ENCODE data around the gene MEGF11. TPM values are rescaled to one million over a fixed set of nuclear protein-coding genes. Genes with fewer than 3 reads are reported as not detected.

The MEGF11 gene
- total RNA-seq, 1 experiment from 2014 or later = 0.34 TPM

DNA sequence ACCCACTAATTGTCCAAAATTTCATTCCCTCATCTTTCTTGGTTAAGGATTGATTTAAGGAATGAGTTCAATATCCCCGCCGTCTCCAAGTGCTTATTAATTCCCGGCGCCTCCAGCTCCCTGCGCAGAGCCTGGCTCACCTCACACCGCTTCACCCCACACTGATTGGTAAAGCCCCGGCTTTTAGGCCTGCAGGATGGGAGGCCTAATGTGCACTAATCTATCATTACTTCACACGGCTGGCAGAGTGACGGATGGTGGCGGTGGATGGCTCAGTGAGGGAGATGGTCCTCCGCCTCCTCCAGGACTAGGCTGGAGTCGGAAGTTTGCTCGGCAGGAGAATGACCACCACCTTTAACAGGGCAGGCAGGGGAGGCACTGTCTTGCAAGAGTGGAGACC, 81.7 kb downstream of the MEGF11 start:
- DNase-seq (ENCODE audit: low read depth) = no peak

DNA sequence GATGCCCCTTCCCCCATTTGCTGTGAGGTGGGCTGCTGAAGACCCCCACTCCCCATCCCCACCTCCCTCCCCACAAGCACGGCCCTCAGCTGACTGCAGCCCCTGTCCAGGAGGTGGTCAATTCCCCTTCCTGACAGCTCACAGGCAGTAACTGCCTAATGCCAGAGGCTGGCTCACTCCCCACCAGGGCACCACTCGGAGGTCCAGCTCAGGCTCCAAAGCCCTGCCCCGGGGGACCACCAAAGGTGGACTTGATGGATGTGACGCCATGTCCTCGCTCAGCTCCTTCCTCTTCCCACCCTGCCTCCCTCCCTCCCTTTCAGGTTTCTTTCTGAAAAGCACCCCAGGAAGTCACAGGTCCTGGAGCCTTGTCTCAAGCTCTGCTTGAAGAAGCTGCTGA, 82.8 kb downstream of the MEGF11 start:
- DNase-seq (ENCODE audit: low read depth) = no peak

DNA sequence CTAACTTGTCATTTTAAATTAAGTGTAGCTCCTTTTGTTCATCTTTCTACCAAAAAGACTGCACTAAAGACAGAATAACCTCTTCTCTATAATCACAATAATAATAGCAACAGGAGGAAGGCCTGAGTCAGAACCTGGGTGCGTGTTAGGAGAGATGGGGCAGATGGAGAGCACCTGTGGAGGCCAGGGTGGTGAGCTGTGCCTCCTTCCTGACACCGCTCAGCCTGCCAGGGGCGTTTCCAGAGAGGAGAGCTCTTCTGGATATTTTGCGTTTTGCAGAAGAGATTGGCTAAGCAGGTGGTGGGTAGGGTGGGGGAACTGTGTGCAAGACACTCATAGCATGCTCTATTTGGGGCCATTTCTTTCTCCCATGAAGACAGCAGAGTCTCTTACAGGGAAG, 83.5 kb downstream of the MEGF11 start:
- no peak for DNase-seq (ENCODE audit: low read depth)

DNA sequence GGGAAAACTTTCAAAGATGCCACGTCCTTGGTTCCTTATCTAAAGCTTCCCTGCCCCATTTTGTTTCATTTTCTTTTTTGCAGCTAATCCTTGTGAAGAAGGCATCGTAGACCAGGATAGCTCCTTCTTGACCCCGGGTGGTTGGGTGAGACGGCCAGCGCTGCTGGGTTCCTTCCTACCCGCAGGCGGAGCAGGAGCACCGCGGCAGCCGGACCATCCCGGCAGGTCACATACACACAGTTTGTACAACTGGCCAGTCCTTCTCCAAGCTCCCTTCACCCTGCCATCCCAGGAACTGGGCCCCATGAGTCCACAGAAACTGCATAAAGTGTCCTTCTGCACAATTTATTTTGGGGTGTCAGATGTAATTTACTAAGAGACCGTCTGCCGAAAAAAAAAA, 83.9 kb downstream of the MEGF11 start:
- no peak for DNase-seq (ENCODE audit: low read depth)

DNA sequence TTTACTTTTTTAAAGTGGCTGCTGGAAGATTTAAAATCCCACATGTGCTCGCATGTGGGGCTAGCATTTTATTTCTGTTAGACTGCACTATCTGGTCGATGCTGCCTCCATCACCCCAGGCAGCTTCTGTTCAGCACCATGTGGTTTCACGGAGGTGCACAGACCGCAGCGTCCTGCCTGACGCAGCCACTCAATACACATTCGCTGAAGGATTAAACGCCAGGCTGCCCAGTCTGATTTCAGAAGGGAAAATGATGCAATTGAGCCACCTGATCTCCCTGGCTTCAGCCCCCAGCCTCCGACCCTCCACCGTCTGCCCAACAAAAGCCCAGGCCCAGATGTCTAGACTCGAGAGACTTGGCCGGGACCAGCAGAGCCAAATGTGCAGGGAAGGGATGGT, 84.5 kb downstream of the MEGF11 start:
- peak; percentile 57 for DNase-seq (ENCODE audit: low read depth)

DNA sequence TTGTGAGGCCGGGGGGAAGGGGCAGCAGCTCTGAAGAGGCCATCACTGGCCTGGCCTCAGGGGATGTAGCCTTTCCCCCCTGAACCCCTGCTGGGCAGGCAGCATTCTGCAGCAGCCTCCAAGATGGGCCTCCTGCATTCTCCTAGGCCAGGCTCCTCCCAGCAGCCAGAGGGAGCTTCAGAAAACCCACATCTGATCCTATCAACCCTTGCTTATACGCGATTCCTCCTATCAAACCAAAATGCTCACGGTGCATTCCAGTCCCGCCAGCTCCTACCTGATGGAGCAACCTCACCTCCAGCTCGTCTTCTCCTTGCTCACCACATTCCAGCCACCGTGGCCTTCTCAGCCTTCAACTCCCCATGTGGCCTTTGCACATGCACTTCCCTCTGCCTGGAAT, 85.7 kb downstream of the MEGF11 start:
- no peak for DNase-seq (ENCODE audit: low read depth)

DNA sequence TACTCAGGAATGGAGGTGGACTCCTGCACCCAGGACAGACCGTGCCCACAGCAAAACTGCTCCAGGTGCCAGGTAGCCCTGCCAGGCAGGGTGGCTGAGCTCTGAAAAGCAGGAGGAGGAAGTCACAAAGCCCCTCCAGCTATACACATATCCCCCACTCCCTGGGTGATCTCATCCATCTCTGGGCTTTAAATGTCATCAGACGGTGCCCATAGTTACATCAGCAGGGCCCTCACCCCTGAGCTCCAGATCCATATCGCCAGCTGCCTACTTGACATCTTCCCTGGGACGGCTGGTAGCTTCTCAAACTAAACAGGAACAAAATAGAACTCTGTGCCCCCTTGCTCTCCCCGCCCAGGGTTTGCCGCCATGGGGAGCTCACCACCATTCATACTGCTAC, 87.7 kb downstream of the MEGF11 start:
- no peak for DNase-seq (ENCODE audit: low read depth)

DNA sequence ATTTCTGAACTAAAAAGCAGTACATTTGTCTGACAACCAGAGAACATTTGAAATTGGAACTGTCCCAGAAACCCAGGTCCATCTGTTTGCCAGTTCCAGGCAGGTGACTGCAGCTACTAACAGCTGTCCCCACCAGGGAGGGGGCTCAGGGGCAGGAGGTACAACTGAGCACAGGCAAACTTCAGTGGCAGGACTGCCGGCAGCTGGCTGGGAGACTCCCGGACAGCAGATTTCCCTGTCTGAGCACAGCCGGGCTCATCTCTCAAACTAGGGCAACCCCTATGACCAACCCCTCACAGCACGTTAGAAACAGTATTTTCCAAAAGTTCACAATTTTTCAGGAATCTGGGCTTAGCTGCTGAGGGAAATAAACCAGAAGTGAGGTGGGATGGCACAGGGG, 88.8 kb downstream of the MEGF11 start:
- no peak for DNase-seq (ENCODE audit: low read depth)

DNA sequence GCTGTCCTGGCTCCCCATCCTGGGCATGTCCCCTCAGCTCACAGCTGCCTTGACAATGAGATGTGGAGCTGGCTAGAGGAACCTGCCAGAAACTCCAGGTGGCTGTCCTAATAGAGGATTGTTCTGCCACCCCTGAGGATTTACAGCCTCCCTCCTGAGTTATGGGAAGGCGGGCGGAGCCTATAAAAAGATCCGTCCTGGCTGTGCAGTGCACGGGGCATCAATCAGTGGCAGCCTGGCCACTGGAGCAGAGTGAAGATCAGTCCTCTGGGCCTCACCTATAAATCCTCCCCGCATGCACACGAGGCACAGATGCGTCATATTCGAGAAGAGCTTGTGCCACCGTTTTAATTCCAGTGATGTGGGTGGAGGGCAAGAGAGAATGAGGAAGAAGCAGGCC, 90.0 kb downstream of the MEGF11 start:
- no peak for DNase-seq (ENCODE audit: low read depth)

DNA sequence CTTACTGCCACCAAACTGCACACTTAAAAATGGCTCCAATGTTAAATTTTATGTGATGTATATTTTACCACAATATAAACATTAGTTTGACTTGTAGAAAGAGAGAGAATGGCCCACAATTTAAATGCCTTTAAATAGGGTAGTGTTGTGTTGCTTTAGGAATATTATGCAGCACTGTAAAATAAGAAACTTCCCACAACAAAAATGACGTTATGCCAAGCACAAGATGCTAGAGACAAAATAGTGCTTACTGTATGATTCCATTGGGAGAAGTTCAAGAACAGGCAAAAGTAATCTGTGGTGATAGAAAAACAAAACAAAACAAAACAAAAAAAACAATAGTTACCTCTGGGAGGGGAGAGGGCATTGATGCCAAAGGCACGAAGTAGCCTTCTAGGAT, 91.3 kb downstream of the MEGF11 start:
- no peak for DNase-seq (ENCODE audit: low read depth)

DNA sequence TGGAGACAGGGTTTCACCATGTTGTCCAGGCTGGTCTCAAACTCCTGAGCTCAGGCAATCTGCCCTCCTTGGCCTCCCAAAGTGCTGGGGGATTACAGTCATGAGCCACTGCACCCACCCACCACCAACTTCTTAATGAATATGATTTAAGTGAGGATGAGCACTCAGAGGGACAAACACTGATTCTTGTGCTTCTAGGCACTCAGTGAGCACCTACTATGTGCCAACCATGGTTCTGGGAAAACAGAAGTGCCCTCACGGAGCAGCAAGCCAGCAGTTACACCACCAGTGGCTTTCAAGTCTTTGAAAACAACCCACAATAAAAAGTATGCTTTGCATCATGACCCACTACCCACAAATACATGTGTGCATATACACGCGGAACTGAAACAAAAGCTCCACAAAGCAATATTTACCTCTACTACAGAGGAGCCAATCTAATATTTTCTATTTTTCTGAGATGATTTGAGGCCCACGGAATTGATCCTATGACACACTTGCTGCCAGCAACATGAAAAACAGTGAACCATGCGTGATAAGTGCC, 91.9 kb downstream of the MEGF11 start:
- no peak for DNase-seq (ENCODE audit: low read depth)

DNA sequence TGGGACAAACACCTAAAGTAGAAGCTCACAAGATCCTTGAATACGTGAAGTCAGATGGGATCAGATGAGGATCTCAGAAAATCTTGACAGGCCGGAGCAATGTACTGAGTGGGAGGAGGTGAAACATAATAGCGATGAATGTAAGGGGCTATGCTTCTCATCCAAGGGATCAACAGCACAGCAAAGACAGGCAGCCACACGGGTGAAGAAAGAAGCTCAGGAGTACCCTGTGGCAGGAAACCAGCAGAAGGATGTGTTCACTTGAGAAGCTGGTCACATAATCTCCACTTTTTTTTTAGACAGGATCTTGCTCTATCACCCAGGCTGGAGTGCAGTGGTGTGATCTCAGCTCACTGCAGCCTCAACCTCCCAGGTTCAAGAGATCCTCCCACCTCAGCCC, 92.4 kb downstream of the MEGF11 start:
- DNase-seq (ENCODE audit: low read depth) = no peak

DNA sequence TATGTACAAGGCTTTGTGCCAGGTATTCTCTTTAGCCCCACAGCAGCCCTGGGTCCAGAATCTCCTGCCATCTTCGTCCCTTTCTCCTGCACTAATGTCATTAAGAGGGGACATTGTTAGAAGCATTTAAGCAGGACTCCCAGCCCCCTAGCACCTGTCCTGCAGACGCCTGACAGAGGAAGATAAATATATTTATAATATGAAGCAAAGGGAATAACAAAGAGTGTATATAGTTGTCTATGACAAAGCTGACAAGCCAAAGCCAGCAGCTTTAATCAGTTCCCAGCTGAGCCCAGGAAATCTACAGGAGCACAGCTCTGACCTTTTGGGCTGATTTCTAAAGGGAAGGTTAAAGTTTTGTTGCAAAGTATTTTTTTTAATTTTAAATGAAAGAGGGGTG, 96.0 kb downstream of the MEGF11 start:
- DNase-seq (ENCODE audit: low read depth) = no peak

DNA sequence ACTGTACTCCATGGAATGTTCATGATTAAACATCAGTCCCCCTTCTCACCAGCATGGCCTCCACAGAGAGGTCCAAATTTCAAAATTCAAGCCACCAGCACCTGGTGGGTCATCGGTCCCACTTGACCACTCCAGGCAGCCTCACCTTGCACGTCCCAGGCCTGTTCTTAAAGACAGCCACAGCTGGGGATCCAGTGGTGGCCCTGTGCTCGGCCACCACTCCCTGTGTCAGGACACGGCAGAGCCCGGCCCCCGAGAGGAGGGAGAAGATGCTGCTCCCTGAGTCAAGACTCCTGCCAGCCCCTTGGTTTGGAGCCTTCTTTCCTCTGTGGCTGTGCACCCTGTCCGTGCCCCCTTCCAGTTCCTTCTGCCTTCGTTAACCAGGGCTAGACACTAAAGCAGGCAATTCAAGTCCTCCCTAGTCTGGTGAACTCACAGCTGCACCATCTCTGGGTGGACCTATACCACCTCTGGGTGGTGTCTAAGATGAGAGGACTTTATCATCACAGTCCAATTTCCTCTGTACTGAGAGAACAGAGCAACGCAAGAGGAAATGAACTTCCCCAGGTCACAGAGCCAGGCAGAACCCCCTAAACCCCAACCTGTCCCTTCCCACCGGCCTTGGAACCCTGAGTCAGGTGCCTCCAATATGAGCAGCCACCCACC, 97.1 kb downstream of the MEGF11 start:
- no peak for DNase-seq (ENCODE audit: low read depth)

DNA sequence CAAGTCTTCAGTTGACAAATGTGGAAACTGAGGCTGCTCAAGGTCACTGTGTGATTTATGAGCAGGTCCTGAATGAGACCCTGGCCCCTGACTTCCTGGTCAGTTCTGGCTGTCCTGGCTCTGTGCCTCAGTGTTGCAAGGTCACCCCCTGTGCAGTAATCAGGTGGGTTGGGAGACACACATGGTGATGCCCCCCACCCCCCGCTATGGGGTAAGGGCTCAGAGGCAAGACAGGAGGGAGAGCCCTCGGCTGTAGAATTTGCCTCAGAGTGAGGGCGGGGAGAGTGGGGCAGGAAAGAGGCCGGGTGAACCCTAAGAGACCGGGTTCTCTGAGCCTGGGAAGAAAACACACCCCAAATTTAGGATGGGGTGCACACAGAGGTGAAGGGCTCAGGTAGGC, 98.5 kb downstream of the MEGF11 start:
- DNase-seq (ENCODE audit: low read depth) = no peak

DNA sequence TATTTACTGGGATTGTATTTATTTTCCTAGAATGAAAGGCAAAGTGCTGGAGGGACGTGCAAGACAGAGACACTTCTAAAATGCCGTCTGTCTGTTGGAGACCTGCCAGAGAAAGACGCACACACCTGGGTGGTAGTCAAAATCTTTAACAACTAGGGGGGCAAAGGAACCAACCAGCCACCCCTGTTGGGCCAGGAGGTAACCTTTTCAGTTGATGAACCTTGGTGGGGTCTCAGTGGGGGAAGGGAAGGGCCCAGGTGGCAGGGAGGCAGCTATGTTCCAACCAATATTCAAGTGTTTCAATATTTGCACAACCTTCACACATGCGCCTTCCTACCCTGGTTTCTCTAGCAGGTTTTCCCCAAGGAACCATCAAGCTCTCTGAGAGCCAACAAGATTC, 99.0 kb downstream of the MEGF11 start:
- DNase-seq (ENCODE audit: low read depth) = no peak

DNA sequence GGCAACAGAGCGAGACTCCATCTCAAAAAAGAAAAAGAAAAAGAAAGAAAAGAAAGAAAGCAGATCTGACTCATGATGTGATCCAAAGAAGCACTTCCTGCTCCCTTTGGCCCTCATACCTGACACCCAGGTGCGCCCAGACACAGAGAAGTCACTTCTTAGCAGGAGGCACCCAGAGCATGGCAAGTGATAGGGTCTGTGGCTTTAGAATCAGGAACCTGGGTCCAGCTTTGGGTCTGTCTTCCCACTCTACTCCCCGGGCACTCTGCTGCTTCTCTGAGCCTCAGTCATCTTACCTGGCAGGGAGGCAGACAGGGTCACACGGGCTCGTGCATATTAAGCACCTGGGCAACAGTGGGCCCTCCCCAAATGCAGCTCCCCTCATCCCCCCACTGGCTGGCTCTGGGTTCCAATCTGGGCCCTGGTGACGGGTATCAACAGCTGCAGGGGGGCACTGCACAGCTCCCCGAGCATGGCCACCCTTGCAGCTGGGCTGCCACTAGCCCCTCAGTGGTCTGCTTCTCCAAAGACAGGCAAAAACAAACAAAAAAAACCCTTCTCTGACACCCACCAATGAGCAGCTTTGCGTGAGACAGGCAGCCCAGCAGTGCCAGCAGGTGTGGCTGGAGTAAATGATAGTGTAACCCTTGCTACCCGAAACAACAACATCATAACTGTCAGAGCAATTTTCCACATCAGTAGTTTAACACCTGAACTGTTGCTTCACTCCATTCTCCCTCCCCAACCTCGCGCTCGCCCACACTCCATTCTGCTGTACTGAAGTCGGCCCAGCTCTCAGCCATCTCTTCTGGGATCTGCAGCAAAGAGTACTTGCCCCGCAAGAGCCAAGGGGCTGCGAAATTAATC, 99.8 kb downstream of the MEGF11 start:
- DNase-seq (ENCODE audit: low read depth) = no peak

DNA sequence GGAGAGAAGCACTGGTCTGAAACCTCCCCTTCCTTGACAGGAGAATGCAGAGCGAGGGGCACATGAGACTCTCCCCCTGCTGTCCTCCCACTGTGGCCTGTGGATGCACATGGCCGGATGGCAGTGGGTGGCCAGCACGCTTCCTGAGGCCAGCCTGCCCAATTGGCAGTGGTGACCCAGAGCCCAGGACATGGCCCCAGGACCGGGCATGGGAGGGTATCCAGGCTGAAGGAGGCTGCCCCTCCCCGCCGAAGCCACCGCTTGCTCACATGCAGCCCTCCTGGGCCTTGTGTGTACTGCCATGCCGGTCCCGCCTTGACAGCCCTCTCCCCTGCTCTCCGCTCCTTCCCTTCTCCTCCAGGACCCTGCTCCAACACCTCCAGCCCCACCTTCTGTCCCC, 100.9 kb downstream of the MEGF11 start:
- DNase-seq (ENCODE audit: low read depth) = no peak

DNA sequence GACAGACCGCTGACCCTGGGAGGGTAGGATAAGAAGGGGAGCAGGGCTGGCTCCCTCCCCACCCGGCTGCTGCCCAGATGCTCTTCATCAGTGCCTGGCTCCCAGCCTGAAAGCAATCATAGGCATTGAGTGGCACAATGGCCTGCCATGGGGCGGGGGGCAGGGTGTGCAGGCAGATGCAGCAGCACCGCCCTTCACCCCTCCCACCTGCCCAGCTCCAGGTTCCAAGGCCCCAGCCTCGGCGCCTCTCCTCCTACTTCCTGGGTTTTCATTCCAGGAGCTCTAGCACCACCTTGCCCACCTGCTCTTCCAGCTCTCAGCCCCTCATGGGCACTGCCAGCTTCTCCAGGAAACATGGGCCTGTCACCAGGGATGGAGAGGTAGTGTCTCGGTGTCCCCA, 101.7 kb downstream of the MEGF11 start:
- no peak for DNase-seq (ENCODE audit: low read depth)

DNA sequence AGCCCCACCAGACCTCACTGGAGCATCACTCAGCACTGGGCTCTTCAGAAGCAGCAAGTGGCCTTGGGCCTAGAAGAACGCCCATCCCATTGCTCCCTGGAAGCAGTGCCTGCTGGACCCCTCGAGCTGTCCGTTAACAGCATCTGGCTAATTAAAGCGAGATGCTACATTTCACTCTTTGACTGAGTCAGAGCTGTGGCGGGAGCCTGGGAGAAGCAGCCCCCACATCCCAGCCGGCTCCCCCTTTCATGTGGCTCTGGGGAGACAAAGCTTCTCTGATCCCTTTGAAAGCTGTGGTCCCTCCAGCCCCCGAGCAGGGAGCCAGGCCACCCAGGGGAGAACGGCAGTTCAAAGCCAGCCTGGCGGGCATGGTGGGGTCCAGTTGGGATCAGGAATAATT, 103.7 kb downstream of the MEGF11 start:
- peak; percentile 13 for DNase-seq (ENCODE audit: low read depth)

DNA sequence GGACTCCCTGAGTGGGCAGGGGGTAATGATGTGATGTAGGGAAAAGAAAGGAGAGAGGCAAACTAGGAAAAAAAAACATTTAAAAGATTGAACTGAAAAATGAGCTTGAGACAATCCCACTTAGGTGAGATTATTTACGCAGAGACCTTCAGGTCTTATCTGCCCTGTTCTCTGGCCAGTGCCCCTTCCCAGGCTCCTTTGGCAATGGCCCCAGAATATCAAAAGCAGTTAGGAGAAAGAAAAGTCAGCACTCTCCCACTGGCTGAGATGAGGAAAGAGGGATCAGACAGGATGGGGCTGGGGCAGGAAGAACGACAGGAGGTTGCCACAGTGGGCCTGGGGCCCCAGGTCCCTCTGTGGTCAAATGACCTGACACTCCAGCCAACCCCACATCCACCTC, 105.4 kb downstream of the MEGF11 start:
- DNase-seq (ENCODE audit: low read depth) = no peak

DNA sequence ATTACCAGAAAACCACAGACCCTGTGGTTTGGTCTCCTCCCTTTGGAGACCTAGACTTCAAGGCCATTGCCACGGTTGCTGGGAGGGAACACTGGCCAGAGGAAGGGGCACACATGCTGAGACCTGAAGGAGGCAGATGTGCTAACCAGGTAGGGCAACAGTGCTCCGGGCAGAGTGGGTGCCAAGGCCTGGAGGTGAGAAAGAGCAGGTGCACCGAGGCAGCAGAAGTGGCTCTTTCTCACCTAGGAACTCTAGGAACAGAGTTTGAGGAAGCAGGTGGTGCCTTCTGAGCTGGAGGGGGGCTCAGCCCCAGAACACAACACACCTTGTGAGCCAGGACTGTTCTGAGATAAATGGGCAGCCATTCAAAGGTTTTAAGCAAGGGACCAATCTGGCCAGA, 106.1 kb downstream of the MEGF11 start:
- DNase-seq (ENCODE audit: low read depth) = no peak

DNA sequence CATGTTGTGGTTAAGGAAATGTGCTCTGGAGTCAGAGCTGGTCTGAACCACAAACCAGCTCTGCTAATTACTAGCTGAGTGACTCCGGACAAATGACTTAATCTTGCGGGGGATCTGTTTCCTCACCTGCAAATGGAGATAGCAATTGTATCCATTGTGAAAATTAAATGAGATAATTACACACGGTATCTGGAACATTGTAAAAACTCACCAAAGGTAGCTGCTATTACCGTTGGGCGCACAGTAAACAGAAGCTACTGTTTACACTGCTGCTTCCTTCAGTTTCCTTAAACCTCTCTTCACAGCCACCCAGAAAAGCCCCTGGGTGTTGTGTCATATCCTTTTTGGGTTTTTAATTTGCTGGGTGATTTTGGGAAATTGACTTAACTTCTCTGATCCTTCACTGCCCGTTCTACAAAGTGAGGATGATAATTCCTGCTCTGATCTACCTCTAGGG, 107.8 kb downstream of the MEGF11 start:
- peak; percentile 79 for DNase-seq (ENCODE audit: low read depth)
